GM08714 (cell line): ENCODE results near the gene ZNF579.

Experiments used
- H3K4me3 ChIP-seq: fragments of 200-500 bp; sonication (Bioruptor generic); 2 replicates; pipeline ENCODE4 v1.5.1; 2014; ENCODE audit warnings: mild to moderate bottlenecking, low read length, inconsistent platforms
- ZNF274 ChIP-seq: IDR thresholded peaks from 2 replicates; pipeline ENCODE4 v1.6.1; 2012; ENCODE audit warnings: mild to moderate bottlenecking, low read depth, low read length

ZNF579 gene

DNA sequence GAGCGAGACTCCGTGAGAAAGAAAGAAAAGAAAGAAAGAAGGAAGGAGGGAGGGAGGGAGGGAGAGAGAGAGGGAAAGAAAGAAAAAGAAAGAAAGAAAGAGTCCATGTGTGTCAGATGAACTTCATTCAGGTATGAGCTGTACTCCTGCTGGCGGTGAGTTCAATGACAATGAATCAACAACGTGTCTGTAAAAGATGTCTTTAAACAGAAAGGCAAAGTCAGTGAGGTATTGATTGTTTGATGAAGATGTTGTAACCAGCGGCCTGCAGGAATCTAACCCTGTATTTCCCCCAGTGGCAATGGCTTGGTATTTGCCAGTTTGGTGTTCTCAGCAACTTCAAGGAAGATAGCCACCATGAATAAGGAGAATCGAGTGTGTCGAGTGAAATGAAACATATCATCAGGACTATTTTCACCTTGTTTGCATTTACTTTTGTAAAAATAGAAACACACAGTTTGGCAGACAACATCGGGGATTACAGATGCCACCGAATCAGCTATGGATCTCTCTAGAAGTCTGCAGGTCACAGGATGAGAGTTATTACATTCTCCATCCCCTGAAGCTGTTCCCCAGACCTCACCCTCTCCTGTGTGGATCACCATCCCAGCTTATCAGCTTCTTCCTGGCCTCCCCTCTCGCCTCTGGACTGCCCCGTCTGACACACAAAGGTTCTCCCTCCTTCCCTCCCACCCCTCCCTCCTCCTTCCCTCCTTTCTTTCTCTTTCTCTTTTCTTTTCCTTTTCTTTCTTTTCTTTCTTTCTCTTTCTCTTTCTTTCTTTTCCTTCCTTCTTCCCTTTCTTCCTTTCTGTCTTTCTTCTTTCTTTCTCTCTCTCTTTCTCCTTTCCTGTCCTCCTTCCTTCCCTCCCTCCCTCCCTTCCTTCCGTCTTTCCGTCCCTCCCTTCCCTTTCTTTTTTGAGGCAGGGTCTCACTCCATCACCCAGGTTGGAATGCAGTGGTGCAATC lies 27.1 kb downstream of the ZNF579 start:
- H3K4me3 ChIP-seq = no peak overlapping the region
- no peak for TF ChIP-seq ZNF274

DNA sequence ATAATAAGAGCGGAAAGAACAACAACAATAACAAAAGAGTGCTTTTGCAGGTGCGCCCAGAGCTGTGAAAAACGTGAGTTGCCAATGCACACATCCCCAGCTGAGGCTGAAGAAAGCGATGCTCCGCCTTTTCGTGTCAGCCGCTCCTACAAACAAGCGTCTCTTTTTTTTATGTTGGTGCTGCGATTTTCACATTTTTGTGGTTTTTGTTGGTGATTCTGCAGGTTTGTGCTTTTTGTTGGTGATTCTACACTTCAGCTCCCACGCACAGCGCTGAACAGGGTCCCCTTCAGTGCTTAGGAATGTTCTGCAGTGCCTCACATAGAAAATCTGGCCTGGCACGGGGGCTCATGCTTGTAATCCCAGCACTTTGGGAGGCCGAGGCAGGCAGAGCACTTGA lies 28.0 kb downstream of the ZNF579 start:
- H3K4me3 ChIP-seq = no peak overlapping the region
- no peak for TF ChIP-seq ZNF274

DNA sequence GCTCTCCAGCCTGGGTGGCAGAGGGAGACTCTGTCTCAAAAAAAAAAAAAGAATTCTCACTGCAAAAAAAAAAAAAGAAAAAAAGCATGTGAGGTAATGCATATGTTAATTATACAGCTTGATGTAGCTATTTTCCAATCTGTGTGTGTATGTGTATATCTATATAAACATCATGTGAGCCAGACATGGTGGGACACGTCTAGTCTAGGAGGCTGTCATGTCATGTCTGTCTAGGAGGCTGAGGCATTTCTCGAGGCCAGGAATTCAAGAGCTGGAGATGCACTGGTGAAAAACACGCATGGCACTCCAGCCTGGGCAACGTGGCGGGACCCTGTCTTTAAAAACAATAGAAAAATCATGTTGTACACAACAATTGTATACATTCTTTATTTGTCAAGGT lies 28.4 kb downstream of the ZNF579 start:
- TF ChIP-seq ZNF274 = no peak
- H3K4me3 ChIP-seq = no peak overlapping the region

DNA sequence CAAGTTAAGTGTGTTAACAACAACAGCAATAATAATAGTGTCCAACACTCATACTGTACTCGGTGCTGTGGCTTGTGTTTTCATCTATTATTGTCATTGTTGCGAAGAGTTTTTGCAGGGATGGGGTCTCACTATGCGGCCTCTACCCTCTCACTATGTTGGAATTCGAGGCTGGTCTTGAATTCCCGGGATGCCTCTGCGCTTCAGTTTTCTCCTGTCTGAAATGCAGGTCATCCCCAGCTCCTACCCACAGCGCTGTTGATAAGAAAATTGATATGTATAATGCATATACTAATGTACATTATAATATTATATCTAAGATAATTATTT lies 30.4 kb downstream of the ZNF579 start:
- no peak overlapping the region for H3K4me3 ChIP-seq
- no peak for TF ChIP-seq ZNF274

DNA sequence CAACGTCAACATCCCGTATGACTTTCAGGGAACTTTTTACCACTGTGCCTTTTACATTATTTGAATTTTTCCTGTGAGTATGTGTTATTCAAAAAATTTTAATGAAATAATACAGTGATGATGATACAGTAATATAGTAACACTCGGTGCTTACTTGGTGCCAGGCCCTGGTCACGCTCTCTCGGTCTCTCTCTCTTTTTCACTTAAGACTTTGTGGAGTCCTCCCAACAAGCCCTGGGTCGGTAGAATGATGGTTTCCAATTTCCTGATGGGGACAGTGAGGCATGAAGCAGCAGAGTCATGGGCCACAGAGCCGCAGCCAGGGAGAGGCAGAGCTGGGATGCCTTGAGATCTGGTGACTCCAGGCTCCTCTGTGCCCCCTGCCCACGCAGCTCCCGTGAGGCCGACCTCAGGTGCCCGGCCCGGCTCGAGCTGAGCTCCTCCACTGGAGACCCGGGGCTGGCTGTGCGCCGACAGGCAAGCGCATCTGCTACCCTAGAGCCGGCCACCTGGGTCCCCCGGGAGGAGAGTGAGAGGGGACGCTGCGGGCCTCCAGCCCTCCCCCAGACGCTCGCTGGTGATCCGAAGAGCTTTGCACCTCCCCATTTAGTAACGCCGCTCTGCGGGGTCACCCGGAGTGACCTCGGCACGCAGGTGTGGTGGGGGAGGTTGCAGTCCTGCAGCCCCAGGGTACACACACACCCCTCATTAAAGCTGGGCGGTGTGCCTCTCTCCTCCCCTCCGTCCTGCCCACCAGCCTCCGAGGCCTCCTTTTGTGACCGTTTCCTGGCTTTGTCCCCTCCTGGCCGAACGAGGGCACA lies 30.9 kb downstream of the ZNF579 start:
- no peak for TF ChIP-seq ZNF274
- H3K4me3 ChIP-seq = no peak overlapping the region

- TF ChIP-seq ZNF274 = no peak
- H3K4me3 ChIP-seq = no peak overlapping the region
Observed at GRCh38 chr19:55546822-55547614, 33.6 kb downstream of the ZNF579 start.

DNA sequence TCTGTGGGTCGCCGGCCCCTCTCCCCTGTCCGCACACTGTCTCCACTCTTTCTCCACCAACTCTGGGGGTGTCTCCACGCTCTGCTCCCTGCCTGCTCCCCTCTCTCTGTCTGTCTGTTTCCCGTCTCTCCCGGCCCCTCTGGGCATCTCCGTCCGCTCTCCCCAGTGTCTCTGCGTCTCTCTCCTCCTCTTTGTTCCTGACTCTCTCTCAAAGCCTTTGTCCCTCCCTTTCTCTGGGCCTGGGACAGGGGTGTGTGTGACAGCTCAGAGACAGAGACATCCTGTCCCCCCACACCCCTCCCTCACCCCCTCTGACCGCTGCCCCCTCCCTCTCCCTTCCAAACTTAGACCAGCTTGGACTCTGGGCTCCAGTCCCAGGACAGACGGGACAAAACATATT lies 34.6 kb downstream of the ZNF579 start:
- TF ChIP-seq ZNF274 = no peak
- H3K4me3 ChIP-seq = no peak overlapping the region

DNA sequence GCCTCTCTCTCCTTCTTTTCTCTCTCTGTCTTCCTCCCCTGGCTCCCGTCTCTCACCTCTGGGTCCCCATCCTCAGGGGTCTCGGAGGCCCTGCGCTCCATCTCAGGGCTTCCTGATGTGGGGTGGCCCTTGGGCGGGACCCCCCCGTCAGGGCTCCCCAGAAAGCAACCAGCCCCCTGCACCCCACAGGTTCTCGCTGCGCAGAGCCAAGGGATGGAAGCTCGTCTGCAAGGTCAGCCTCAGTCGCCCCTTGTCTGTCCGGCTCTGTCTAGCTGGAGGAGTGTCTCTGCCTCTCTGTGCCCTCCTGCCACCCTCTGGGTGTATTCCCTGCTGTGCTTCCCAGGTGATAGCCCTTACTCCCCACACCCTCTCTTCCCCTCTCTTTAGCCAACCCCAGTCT lies 35.2 kb downstream of the ZNF579 start, which contains the start of gene SBK3:
Gene SBK3, minus strand, starts transcription at position 101 of the 400 bp plus-strand sequence. Its CDS starts 0 bp downstream, at position 101.
- no peak within 1 kb of the TSS for H3K4me3 ChIP-seq
- TF ChIP-seq ZNF274 = no peak

GRCh38 chr19:55544776-55545439 lies 35.7 kb downstream of the ZNF579 start:
- TF ChIP-seq ZNF274 = no peak
- no peak overlapping the region for H3K4me3 ChIP-seq

DNA sequence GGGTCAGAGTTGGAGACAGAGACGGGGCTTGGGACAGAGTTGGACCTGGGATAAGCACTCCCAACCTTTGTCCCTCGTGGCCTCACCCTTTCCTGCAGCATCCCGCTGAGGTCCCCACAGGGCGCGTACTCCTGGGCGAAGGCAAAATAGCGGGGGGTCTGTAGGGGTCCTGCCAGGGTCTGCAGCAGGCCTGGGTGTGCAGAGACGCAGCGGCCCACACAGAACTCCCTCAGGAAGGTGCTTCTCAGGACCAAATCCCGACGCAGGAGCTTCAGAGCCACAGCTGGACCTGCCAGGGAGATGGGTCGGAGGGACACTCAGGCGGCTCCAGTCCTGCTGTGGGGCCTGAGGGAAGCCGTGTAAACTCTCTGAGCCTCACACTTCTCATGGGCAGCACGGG lies 36.6 kb downstream of the ZNF579 start:
- H3K4me3 ChIP-seq = no peak overlapping the region
- TF ChIP-seq ZNF274 = no peak

DNA sequence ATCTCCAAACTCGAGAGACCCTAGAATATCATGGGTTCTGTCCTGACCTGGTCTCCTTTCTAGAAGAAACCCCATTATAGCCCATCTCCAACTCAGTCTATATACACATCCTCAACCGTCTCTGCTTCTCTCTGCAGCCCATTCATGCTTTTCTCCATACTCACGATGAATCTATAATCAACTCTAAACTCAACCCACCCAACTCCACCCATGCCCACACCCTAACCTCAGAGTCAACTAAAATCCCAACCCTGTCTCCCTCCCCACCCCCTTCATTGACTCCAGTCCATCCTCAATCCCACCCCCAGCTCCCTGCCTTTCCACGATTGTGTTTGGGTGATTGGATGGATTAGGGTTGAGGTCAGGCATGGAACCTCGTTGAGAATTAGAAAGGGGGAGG lies 37.1 kb downstream of the ZNF579 start:
- no peak for TF ChIP-seq ZNF274
- no peak overlapping the region for H3K4me3 ChIP-seq

GRCh38 chr19:55542292-55542855 lies 38.3 kb downstream of the ZNF579 start:
- H3K4me3 ChIP-seq = no peak overlapping the region
- TF ChIP-seq ZNF274 = no peak

DNA sequence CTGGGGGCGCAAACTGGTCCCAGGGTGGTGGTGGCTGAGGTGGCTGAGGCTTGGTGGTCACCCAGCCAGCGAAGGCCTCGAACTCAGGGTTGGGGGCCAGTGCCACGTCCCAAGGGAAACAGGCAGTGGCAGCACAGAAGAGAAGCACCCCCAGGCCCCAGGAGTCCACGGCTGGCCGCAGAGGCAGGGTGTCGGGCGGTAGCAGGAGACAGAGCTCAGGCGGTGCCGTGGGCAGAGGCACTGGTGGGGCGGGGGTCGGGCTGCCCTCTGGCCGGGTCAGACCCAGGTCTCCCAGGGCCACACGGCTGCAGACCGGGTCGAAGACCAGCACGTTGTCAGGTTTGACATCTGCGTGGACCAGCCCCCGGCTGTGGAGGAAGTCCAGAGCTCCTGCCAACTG lies 39.6 kb downstream of the ZNF579 start:
- H3K4me3 ChIP-seq = no peak overlapping the region
- no peak for TF ChIP-seq ZNF274
